BE2C (cell line): ENCODE measurements around the gene PADI6.

ENCODE experiments used
- DNase-seq: peaks from one replicate; pipeline ENCODE4 v3.0.0-alpha.2; 2020
- H3K27me3 ChIP-seq: fragments of 250-450 bp; sonication (Bioruptor Pico); 2 replicates; pipeline ENCODE4 v1.5.1; 2020; ENCODE audit warnings: mild to moderate bottlenecking
- H3K36me3 ChIP-seq: fragments of 250-450 bp; sonication (Bioruptor Pico); 2 replicates; pipeline ENCODE4 v1.5.1; 2020; ENCODE audit warnings: mild to moderate bottlenecking
- H3K4me1 ChIP-seq: fragments of 250-450 bp; sonication (Bioruptor Pico); 2 replicates; pipeline ENCODE4 v1.5.1; 2020
- H3K4me3 ChIP-seq: 2 replicates; pipeline ENCODE4 v1.5.1; 2011; ENCODE audit warnings: low read depth, low read length
- H3K9me3 ChIP-seq: fragments of 250-450 bp; sonication (Bioruptor Pico); 2 replicates; pipeline ENCODE4 v1.5.1; 2020
- TF ChIP-seq, protein P1 (sequence below): IDR thresholded peaks from 2 replicates; pipeline ENCODE4 v1.5.1; 2012; ENCODE audit warnings: mild to moderate bottlenecking, low read depth, low read length

The PADI6 gene

DNA sequence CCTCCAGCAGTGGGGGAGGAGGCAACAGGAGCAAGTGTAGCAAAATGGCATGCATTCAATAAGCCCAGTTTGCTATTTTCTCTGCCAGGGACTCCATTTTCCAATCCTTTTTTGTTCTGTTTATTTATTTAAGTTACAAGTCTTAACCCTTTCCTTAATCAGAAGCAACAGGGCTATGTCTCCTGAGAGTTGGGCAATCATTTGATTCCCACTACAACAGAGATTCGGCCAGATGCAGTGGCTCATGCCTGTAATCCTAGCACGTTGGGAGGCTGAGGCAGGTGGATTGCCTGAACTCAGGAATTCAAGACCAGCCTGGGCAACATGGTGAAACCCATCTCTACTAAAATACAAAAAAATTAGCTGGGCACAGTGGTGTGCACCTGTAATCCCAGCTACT, 42.0 kb downstream of the PADI6 start:
- Histone ChIP-seq H3K4me1 (no peaks in the 10 kb centered on the region), H3K27me3 (no peaks in the 10 kb centered on the region), H3K36me3 (peaks cover 76% of the 10 kb centered on the region), H3K4me3 (no peak overlapping the region), H3K9me3 (no peaks in the 10 kb centered on the region)
- DNase-seq: no peak
- TF ChIP-seq, protein P1, sequence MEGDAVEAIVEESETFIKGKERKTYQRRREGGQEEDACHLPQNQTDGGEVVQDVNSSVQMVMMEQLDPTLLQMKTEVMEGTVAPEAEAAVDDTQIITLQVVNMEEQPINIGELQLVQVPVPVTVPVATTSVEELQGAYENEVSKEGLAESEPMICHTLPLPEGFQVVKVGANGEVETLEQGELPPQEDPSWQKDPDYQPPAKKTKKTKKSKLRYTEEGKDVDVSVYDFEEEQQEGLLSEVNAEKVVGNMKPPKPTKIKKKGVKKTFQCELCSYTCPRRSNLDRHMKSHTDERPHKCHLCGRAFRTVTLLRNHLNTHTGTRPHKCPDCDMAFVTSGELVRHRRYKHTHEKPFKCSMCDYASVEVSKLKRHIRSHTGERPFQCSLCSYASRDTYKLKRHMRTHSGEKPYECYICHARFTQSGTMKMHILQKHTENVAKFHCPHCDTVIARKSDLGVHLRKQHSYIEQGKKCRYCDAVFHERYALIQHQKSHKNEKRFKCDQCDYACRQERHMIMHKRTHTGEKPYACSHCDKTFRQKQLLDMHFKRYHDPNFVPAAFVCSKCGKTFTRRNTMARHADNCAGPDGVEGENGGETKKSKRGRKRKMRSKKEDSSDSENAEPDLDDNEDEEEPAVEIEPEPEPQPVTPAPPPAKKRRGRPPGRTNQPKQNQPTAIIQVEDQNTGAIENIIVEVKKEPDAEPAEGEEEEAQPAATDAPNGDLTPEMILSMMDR: no peak

DNA sequence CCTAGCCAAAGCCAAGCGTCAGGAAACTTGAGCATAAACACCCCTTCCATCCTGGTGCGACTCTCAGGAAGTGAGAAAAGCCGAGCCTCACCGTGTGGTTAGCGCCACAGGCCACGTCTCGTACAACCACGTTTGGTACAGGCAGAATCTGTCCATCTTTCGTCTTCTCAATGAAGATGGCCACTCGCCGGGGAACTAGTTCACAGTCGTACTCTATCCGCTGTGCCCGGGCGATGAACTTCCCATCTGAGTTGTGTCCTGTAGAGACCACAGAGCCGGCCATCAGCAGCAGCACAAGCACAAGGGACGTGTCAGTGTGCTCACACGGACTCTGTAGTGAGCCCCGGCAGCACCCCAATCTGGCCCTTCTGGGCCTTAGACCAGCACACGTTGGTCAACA, 44.4 kb downstream of the PADI6 start:
- Histone ChIP-seq H3K4me3 (no peak overlapping the region), H3K4me1 (no peaks in the 10 kb centered on the region), H3K27me3 (no peaks in the 10 kb centered on the region), H3K36me3 (peaks cover 72% of the 10 kb centered on the region), H3K9me3 (no peaks in the 10 kb centered on the region)
- TF ChIP-seq, protein P1: no peak
- no peak for DNase-seq

- Histone ChIP-seq H3K27me3 (no peaks in the 10 kb centered on the region), H3K36me3 (peaks cover 68% of the 10 kb centered on the region), H3K4me1 (no peaks in the 10 kb centered on the region), H3K4me3 (no peak overlapping the region), H3K9me3 (no peaks in the 10 kb centered on the region)
- peak; percentile 71 for DNase-seq
- TF ChIP-seq, protein P1: peak; percentile 82
Measured at GRCh38 chr1:17419626-17420328, 47.8 kb downstream of the PADI6 start.

- TF ChIP-seq, protein P1: no peak
- peaks cover 67% of the 10 kb centered on the region for H3K36me3 ChIP-seq
- no peaks in the 10 kb centered on the region for H3K9me3 ChIP-seq
- H3K4me1 ChIP-seq: no peaks in the 10 kb centered on the region
- no peak for DNase-seq
- no peak overlapping the region for H3K4me3 ChIP-seq
- no peaks in the 10 kb centered on the region for H3K27me3 ChIP-seq
Measured at GRCh38 chr1:17420391-17420918, 48.5 kb downstream of the PADI6 start.

DNA sequence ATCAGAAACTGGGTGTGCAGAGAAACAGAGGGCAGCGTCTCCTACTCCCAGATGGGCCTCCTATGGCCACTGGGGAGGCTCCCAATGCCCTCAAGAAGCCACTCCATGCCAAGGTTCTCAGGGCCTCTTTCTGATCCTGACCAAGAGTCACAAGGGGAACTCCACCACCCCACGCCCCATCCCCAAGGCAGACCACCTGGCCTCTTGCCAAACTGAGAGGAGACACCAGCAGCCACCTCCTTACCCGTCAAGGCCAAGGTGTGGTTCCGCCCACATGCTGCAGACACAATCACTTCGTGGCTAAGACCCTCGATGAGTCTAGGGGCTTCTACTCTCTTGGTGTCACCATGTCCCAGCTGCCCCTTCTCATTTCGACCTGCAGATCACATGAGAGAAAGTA, 50.5 kb downstream of the PADI6 start:
- Histone ChIP-seq H3K4me1 (no peaks in the 10 kb centered on the region), H3K4me3 (no peak overlapping the region), H3K27me3 (no peaks in the 10 kb centered on the region), H3K9me3 (no peaks in the 10 kb centered on the region), H3K36me3 (peaks cover 62% of the 10 kb centered on the region)
- DNase-seq: no peak
- TF ChIP-seq, protein P1: no peak

DNA sequence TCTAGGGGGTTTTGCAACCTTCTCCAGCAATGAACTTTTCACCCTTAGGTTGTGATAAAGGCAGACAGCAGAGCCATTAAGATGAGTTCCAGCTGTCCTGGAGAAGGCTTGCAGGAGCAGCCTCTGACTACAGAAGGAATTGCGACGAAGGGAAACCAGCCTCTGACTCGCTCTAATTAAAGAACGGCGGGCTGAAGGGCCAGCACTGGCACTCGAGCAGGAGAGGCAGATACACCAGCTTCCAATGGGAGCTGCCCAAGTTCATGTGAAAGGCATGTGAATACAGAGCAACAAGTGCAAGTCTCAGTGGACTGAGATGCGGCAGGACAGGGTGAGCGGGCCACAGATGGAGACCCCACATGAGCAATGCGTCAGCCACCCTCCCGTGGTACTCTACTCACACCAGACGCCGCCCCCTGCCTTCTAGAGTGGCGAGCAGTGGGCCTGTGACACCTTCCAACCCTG, 51.8 kb downstream of the PADI6 start:
- Histone ChIP-seq H3K9me3 (no peaks in the 10 kb centered on the region), H3K4me1 (no peaks in the 10 kb centered on the region), H3K36me3 (peaks cover 64% of the 10 kb centered on the region), H3K27me3 (no peaks in the 10 kb centered on the region), H3K4me3 (no peak overlapping the region)
- no peak for DNase-seq
- TF ChIP-seq, protein P1: no peak
